Panc1 (cell line): ENCODE measurements around the gene FXYD3. TPM values are rescaled to one million over a fixed set of nuclear protein-coding genes. Genes with fewer than 3 reads are reported as not detected.

Source experiments
- ATAC-seq: fragments of 200-7000 bp; cut with Tn5 transposase; 2 replicates; pipeline ENCODE4 v1.9.1; 2020; ENCODE audit warnings: mild to moderate bottlenecking, moderate library complexity
- BruUV-seq: library from RNA; stranded (reverse); fragments of 400-500 nt; replicated peaks from 2 replicates; lab custom pipeline; 2021; lab: Mats Ljungman, UMichigan
- CTCF ChIA-PET: fragments of 300-600 bp; sonication (Branson Sonifier 250); formaldehyde crosslinking; loops from one replicate; lab custom pipeline; 2022; ENCODE audit warnings: antibody characterized with exemption; lab: Charles Lee
- POLR2A ChIA-PET: fragments of 300-600 bp; sonication (Branson Sonifier 250); formaldehyde crosslinking; loops from one replicate; lab custom pipeline; 2022; ENCODE audit warnings: antibody characterized with exemption; lab: Charles Lee
- DNase-seq: peaks from one replicate; pipeline ENCODE4 v3.0.0-alpha.2; 2010; ENCODE audit warnings: low read depth, low spot score
- H3K27ac ChIP-seq: 2 replicates; pipeline ENCODE4 v1.5.1; 2011; ENCODE audit warnings: mild to moderate bottlenecking, low read length, inconsistent platforms
- H3K27me3 ChIP-seq: fragments of 200-500 bp; sonication (Bioruptor generic); 2 replicates; pipeline ENCODE4 v1.6.0; 2014; ENCODE audit warnings: low read length, inconsistent platforms; ENCODE audit not compliant: control insufficient read depth, insufficient read depth
- H3K36me3 ChIP-seq: fragments of 200-500 bp; sonication (Bioruptor generic); 2 replicates; pipeline ENCODE4 v1.5.1; 2014; ENCODE audit warnings: inconsistent platforms, mild to moderate bottlenecking, low read length, moderate library complexity; ENCODE audit not compliant: control insufficient read depth, insufficient read depth
- H3K4me1 ChIP-seq: 2 replicates; pipeline ENCODE4 v1.5.1; 2011; ENCODE audit warnings: inconsistent platforms, mild to moderate bottlenecking, low read length, moderate library complexity; ENCODE audit not compliant: control insufficient read depth, insufficient read depth
- H3K4me3 ChIP-seq, 2 experiments: 2 replicates each; pipeline ENCODE4 v1.5.1; 2011 to 2012; ENCODE audit warnings: low read depth in 2 of 2, low read length in 2 of 2, mild to moderate bottlenecking in 2 of 2, inconsistent platforms in 1 of 2, moderate library complexity in 1 of 2
- H3K9me3 ChIP-seq: fragments of 200-500 bp; sonication (Bioruptor generic); 2 replicates; pipeline ENCODE4 v1.5.1; 2014; ENCODE audit warnings: low read depth, mild to moderate bottlenecking, inconsistent platforms, low read length, moderate library complexity; ENCODE audit not compliant: control insufficient read depth, insufficient read depth
- CTCF ChIP-seq: fragments of 450-650 bp; IDR thresholded peaks from 2 replicates; pipeline ENCODE4 v1.5.1; 2017; ENCODE audit warnings: mild to moderate bottlenecking
- POLR2AphosphoS5 ChIP-seq: IDR thresholded peaks from 2 replicates; pipeline ENCODE4 v1.6.1; 2012; ENCODE audit warnings: mild to moderate bottlenecking, low read depth, low read length, moderate library complexity
- REST ChIP-seq, 2 experiments: IDR thresholded peaks; 2 replicates each; pipeline ENCODE4 v1.6.1; 2011 to 2012; ENCODE audit warnings: low read depth in 2 of 2, control low read depth in 1 of 2, low read length in 1 of 2, mild to moderate bottlenecking in 1 of 2, moderate library complexity in 1 of 2; ENCODE audit not compliant: insufficient read depth in 1 of 2
- SIN3A ChIP-seq: IDR thresholded peaks from 2 replicates; pipeline ENCODE4 v1.6.1; 2012; ENCODE audit warnings: low read depth, mild to moderate bottlenecking, low read length, moderate library complexity, borderline replicate concordance; ENCODE audit not compliant: insufficient read depth
- TCF7L2 ChIP-seq: IDR thresholded peaks from 2 replicates; pipeline ENCODE4 v1.6.1; 2011; ENCODE audit warnings: mild to moderate bottlenecking, low read depth, low read length, inconsistent platforms
- in situ Hi-C: cut with HindIII; loops from 2 replicates; pipeline ENCODE4 v1.10.0; 2016; ENCODE audit warnings: low sequenced_read_pairs, low pct_unique_long_range_greater_than_20kb
- intact Hi-C: fragments of 100-400 bp; cut with micrococcal nuclease; formaldehyde crosslinking; loops from one replicate; pipeline ENCODE4 v1.10.0; 2022; ENCODE audit not compliant: unreplicated experiment
- total RNA-seq: library from RNA; stranded (reverse); gene quantifications from one replicate; pipeline ENCODE4 v1.2.1, GENCODE V29; 2021; ENCODE audit not compliant: unreplicated experiment

The FXYD3 gene
- total RNA-seq, 1 experiment from 2014 or later: not detected

- Histone ChIP-seq H3K27ac (no peak overlapping the region), H3K36me3 (no peaks in the 10 kb centered on the region; the same call in none of the 2 replicates), H3K4me1 (peaks cover 7% of the 10 kb centered on the region), H3K9me3 (no peaks in the 10 kb centered on the region), H3K4me3 (no peak overlapping the region), H3K27me3 (peaks cover 15% of the 10 kb centered on the region)
- no peak for TF ChIP-seq POLR2AphosphoS5
- no peak for TF ChIP-seq SIN3A
- TF ChIP-seq REST (IDR thresholded peaks at IDR 0.05; ENCODE audit: insufficient read depth in 1 of 2, low read depth in 2 of 2, low read length in 1 of 2): no peak
- TF ChIP-seq CTCF: no peak
- no peak for TF ChIP-seq TCF7L2
- intact Hi-C loops (no loop called here), in situ Hi-C loops (no loop called here)
- no TSS peak for BruUV-seq
- ATAC-seq: no peak
- CTCF ChIA-PET: interaction anchor here (0.6 kb wide), 1 partner anchor 10 kb away, joined by 9 read pairs; no protein-coding TSS in a partner anchor
- DNase-seq: no peak
- POLR2A ChIA-PET: no interaction called here
Observed at GRCh38 chr19:35146746-35147459, 31.3 kb downstream of the FXYD3 start.

- DNase-seq: no peak
- in situ Hi-C loops: no loop called here
- ATAC-seq: no peak
- BruUV-seq: no TSS peak
- no peak for TF ChIP-seq POLR2AphosphoS5
- TF ChIP-seq REST (IDR thresholded peaks at IDR 0.05; ENCODE audit: insufficient read depth in 1 of 2, low read depth in 2 of 2, low read length in 1 of 2): no peak
- TF ChIP-seq CTCF: no peak
- no peak for TF ChIP-seq SIN3A
- TF ChIP-seq TCF7L2: no peak
- H3K27me3 ChIP-seq: 0 out of 2 replicates have a peak, but pooled peaks cover 2% of the 10 kb centered on the region
- CTCF ChIA-PET: no interaction called here
- no peak overlapping the region for H3K4me3 ChIP-seq
- H3K4me1 ChIP-seq: peaks cover 4% of the 10 kb centered on the region; the same call in 1 of the 2 replicates
- POLR2A ChIA-PET: interaction anchor here (0.6 kb wide), 1 partner anchor 359 kb away, joined by 5 read pairs; no protein-coding TSS in a partner anchor
- intact Hi-C loops: no loop called here
- H3K36me3 ChIP-seq: no peaks in the 10 kb centered on the region; the same call in 1 of the 2 replicates
- no peak overlapping the region for H3K27ac ChIP-seq
- H3K9me3 ChIP-seq: no peaks in the 10 kb centered on the region
Observed at GRCh38 chr19:35149463-35149862, 33.8 kb downstream of the FXYD3 start.
